GM12891 (cell line): ENCODE results near the gene GPS2.

Experiments used
- POLR2A ChIP-seq: IDR thresholded peaks from 2 replicates; pipeline ENCODE4 v1.6.1; 2011; ENCODE audit warnings: low read depth, low read length, control low read depth
- POLR2AphosphoS5 ChIP-seq: IDR thresholded peaks from 2 replicates; pipeline ENCODE4 v1.6.1; 2011; ENCODE audit warnings: low read depth, low read length, control low read depth
- TAF1 ChIP-seq: IDR thresholded peaks from 2 replicates; pipeline ENCODE4 v1.6.1; 2011; ENCODE audit warnings: low read depth, low read length, control low read depth

- TF ChIP-seq TAF1: no peak
- TF ChIP-seq POLR2A: no peak
- no peak for TF ChIP-seq POLR2AphosphoS5
Observed at GRCh38 chr17:7340179-7340578, 25.0 kb upstream of the GPS2 start.
